H1 (cell line): ENCODE results near the gene ZBTB49. TPM values are rescaled to one million over a fixed set of nuclear protein-coding genes. Genes with fewer than 3 reads are reported as not detected.
"Not testable (repeated sequence)": the region's sequence is repeated elsewhere in the genome, so short reads cannot be mapped to it uniquely, and the experiment has no call there.

Experiments
- CTCF ChIA-PET: fragments of 300-600 bp; sonication (Branson Sonifier 250); formaldehyde crosslinking; loops from one replicate; lab custom pipeline; 2021; ENCODE audit not compliant: partially characterized antibody; lab: Charles Lee
- POLR2A ChIA-PET: fragments of 300-600 bp; sonication (Branson Sonifier 250); formaldehyde crosslinking; loops from one replicate; lab custom pipeline; 2021; ENCODE audit warnings: inconsistent platforms; ENCODE audit not compliant: partially characterized antibody; lab: Charles Lee
- DNase-seq, 2 experiments: peaks; one replicate each; pipeline versions ENCODE4 v3.0.0 to v3.0.0-alpha.2; 2010 to 2022; ENCODE audit warnings: low spot score in 2 of 2, low read depth in 1 of 2, mixed read lengths in 1 of 2
- FAIRE-seq: peaks from 2 replicates; lab custom pipeline; 2011; peaks lifted over from hg19 to GRCh38; lab: Jason Lieb, UNC
- H2AFZ ChIP-seq: 2 replicates; pipeline ENCODE4 v1.8.1; 2012; ENCODE audit warnings: low read length, inconsistent platforms
- H2AK5ac ChIP-seq: 2 replicates; pipeline ENCODE4 v1.6.1; 2013; ENCODE audit warnings: low read depth, low read length
- H2BK120ac ChIP-seq: replicated peaks from 2 replicates; pipeline ENCODE3; 2013; ENCODE audit warnings: low read depth, low read length, inconsistent platforms
- H2BK12ac ChIP-seq: 2 replicates; pipeline ENCODE4 v1.6.1; 2013; ENCODE audit warnings: low read depth, low read length
- H2BK15ac ChIP-seq: 2 replicates; pipeline ENCODE4 v1.6.1; 2013; ENCODE audit warnings: low read length
- H2BK20ac ChIP-seq: 2 replicates; pipeline ENCODE4 v1.6.1; 2013; ENCODE audit warnings: low read length
- H2BK5ac ChIP-seq: 2 replicates; pipeline ENCODE4 v1.6.1; 2013; ENCODE audit warnings: low read depth, low read length
- H3K14ac ChIP-seq: 2 replicates; pipeline ENCODE4 v1.6.1; 2013; ENCODE audit warnings: inconsistent platforms; ENCODE audit not compliant: insufficient read length
- H3K18ac ChIP-seq: 2 replicates; pipeline ENCODE4 v1.6.1; 2013; ENCODE audit warnings: low read length; ENCODE audit errors: extremely low read depth
- H3K23ac ChIP-seq: 2 replicates; pipeline ENCODE4 v1.6.1; 2013; ENCODE audit warnings: inconsistent platforms; ENCODE audit not compliant: insufficient read length
- H3K23me2 ChIP-seq: 2 replicates; pipeline ENCODE4 v1.6.1; 2013; ENCODE audit warnings: low read depth, low read length
- H3K27ac ChIP-seq: 2 replicates; pipeline ENCODE4 v1.6.1; 2011; ENCODE audit warnings: low read depth, low read length, inconsistent platforms
- H3K27me3 ChIP-seq, 4 experiments: replicated peaks in 1 of 4; 1 replicate in 1 of 4; 2 replicates in 3 of 4; pipeline versions ENCODE4 v1.6.1 to v1.8.1; 2011 to 2013; ENCODE audit warnings: low read length in 3 of 4, mild to moderate bottlenecking in 3 of 4, inconsistent platforms in 2 of 4, mixed read lengths in 2 of 4, moderate library complexity in 1 of 4; ENCODE audit not compliant: control insufficient read depth in 3 of 4, insufficient read depth in 3 of 4; ENCODE audit errors: extremely low read depth in 1 of 4
- H3K36me3 ChIP-seq, 4 experiments: 2 replicates each; pipeline versions ENCODE4 v1.6.1 to v1.8.1; 2011 to 2013; ENCODE audit warnings: mild to moderate bottlenecking in 4 of 4, low read length in 3 of 4, moderate library complexity in 2 of 4, control low read depth in 1 of 4, inconsistent platforms in 1 of 4; ENCODE audit not compliant: insufficient read depth in 4 of 4, control insufficient read depth in 2 of 4
- H3K4ac ChIP-seq: replicated peaks from 2 replicates; pipeline ENCODE3; 2013; ENCODE audit warnings: low read length, low read depth, mixed read lengths, inconsistent platforms; ENCODE audit not compliant: insufficient read length
- H3K4me1 ChIP-seq, 4 experiments: replicated peaks in 1 of 4; 1 replicate in 1 of 4; 2 replicates in 3 of 4; pipeline versions ENCODE4 v1.6.1 to v1.8.1; 2011 to 2013; ENCODE audit warnings: low read length in 3 of 4, inconsistent platforms in 2 of 4, mixed read lengths in 1 of 4; ENCODE audit not compliant: insufficient read depth in 4 of 4, control insufficient read depth in 3 of 4
- H3K4me2 ChIP-seq, 2 experiments: 2 replicates each; pipeline versions ENCODE4 v1.6.1 to v1.8.1; 2011 to 2013; ENCODE audit warnings: low read depth in 2 of 2, low read length in 2 of 2, control low read depth in 1 of 2, inconsistent platforms in 1 of 2, mild to moderate bottlenecking in 1 of 2; ENCODE audit not compliant: insufficient read depth in 1 of 2
- H3K4me3 ChIP-seq, 4 experiments: fragments of 200-600, 300-600 bp in 1 of 4; sonication (generic), shearing (Covaris generic), sonication (Bioruptor Twin) in 1 of 4; 2 replicates each; pipeline versions ENCODE4 v1.5.1 to v1.8.1; 2011 to 2016; ENCODE audit warnings: low read length in 4 of 4, low read depth in 3 of 4, control low read depth in 2 of 4, inconsistent platforms in 2 of 4, mild to moderate bottlenecking in 2 of 4, mixed read lengths in 1 of 4, moderate library complexity in 1 of 4; ENCODE audit not compliant: insufficient read depth in 2 of 4; ENCODE audit errors: extremely low read depth in 1 of 4
- H3K56ac ChIP-seq: replicated peaks from 2 replicates; pipeline ENCODE3; 2013; ENCODE audit warnings: low read depth, mild to moderate bottlenecking, mixed read lengths, low read length, inconsistent platforms; ENCODE audit not compliant: insufficient read length
- H3K79me1 ChIP-seq: 2 replicates; pipeline ENCODE4 v1.6.1; 2013; ENCODE audit warnings: low read depth, low read length, control low read depth
- H3K79me2 ChIP-seq, 2 experiments: 2 replicates each; pipeline versions ENCODE4 v1.6.1 to v1.8.1; 2012 to 2013; ENCODE audit warnings: low read length in 2 of 2, mild to moderate bottlenecking in 2 of 2, inconsistent platforms in 1 of 2; ENCODE audit not compliant: insufficient read depth in 2 of 2, control insufficient read depth in 1 of 2
- H3K9ac ChIP-seq, 4 experiments: replicated peaks in 1 of 4; 1 replicate in 1 of 4; 2 replicates in 3 of 4; pipeline versions ENCODE4 v1.6.1 to v1.8.1; 2011 to 2013; ENCODE audit warnings: low read depth in 3 of 4, low read length in 3 of 4, control low read depth in 2 of 4, mild to moderate bottlenecking in 2 of 4, moderate library complexity in 2 of 4, inconsistent platforms in 1 of 4; ENCODE audit errors: extremely low read depth in 1 of 4
- H3K9me3 ChIP-seq, 2 experiments: 2 replicates each; pipeline versions ENCODE4 v1.6.1 to v1.8.1; 2012 to 2013; ENCODE audit warnings: mild to moderate bottlenecking in 2 of 2, moderate library complexity in 2 of 2, control low read depth in 1 of 2, inconsistent platforms in 1 of 2, low read depth in 1 of 2, low read length in 1 of 2, mixed read lengths in 1 of 2; ENCODE audit not compliant: insufficient read depth in 2 of 2
- H4K20me1 ChIP-seq, 2 experiments: replicated peaks in 1 of 2; 2 replicates each; pipeline versions ENCODE3 to v1.8.1; 2011 to 2013; ENCODE audit warnings: inconsistent platforms in 2 of 2, low read length in 2 of 2, mild to moderate bottlenecking in 1 of 2; ENCODE audit not compliant: insufficient read depth in 2 of 2, control insufficient read depth in 1 of 2
- H4K5ac ChIP-seq: 2 replicates; pipeline ENCODE4 v1.6.1; 2013; ENCODE audit warnings: low read length, low read depth, mixed read lengths, inconsistent platforms; ENCODE audit not compliant: insufficient read length
- H4K8ac ChIP-seq: 2 replicates; pipeline ENCODE4 v1.8.0; 2013; ENCODE audit warnings: mild to moderate bottlenecking, moderate library complexity, low read length, inconsistent platforms; ENCODE audit not compliant: insufficient read depth; ENCODE audit errors: extremely low read depth
- H4K91ac ChIP-seq: replicated peaks from 2 replicates; pipeline ENCODE3; 2013; ENCODE audit warnings: low read length, mixed read lengths, inconsistent platforms; ENCODE audit not compliant: insufficient read length
- WGBS, 2 experiments: shearing (Covaris generic) in 1 of 2; methylation state at CpG; one replicate each; pipeline versions ENCODE4 v1.1.6 to v1.1.7; 2013 to 2015; ENCODE audit warnings: low lambda C conversion rate in 2 of 2, mixed read lengths in 2 of 2, inconsistent platforms in 1 of 2, low coverage in 1 of 2, missing lambda C conversion rate in 1 of 2; ENCODE audit not compliant: insufficient replicate concordance in 2 of 2, insufficient coverage in 1 of 2, insufficient read length in 1 of 2; ENCODE audit errors: extremely low coverage in 1 of 2, missing lambda C conversion rate in 1 of 2; 5-methylcytosine and 5-hydroxymethylcytosine counted together
- polyA plus RNA-seq, 7 experiments: library from polyadenylated mRNA; depleted of rRNA in 3 of 7; stranded (reverse) in 5 of 7; unstranded in 2 of 7; fragments of >200 nt in 5 of 7; fragments of 200-250 nt in 2 of 7; gene quantifications; 1 replicate in 5 of 7; 2 replicates in 1 of 7; 4 replicates in 1 of 7; pipeline versions ENCODE4 v1.2.1 to v1.2.3, GENCODE V29; 2011 to 2013; ENCODE audit warnings: missing spikeins in 2 of 7, mixed read lengths in 2 of 7
- total RNA-seq: library from RNA; stranded (reverse); fragmentation: NEBNext Ultra II Directional; extraction: Animal tissue kit (Norgen Biotek cat#: 25700); gene quantifications from 2 replicates; pipeline ENCODE4 v1.2.1, GENCODE V29; 2021

The ZBTB49 gene
- total and polyA plus RNA-seq, 2 of the 8 experiments (the other 6 are each of a cell fraction or from before 2014, with no cell fraction given): 4.2 to 6.8 TPM

- not testable (repeated sequence) for H3K9me3 ChIP-seq, H3K14ac ChIP-seq, DNase-seq, H2AFZ ChIP-seq, H3K79me1 ChIP-seq, H2BK15ac ChIP-seq, H3K23ac ChIP-seq, H2BK120ac ChIP-seq, H2BK20ac ChIP-seq, H2BK5ac ChIP-seq, H4K91ac ChIP-seq, H3K9ac ChIP-seq, H3K27ac ChIP-seq, H3K4ac ChIP-seq, H4K5ac ChIP-seq, H2AK5ac ChIP-seq, H3K27me3 ChIP-seq, H2BK12ac ChIP-seq, H3K23me2 ChIP-seq, H4K20me1 ChIP-seq, H3K56ac ChIP-seq, H3K18ac ChIP-seq, H4K8ac ChIP-seq, FAIRE-seq, H3K79me2 ChIP-seq, H3K4me1 ChIP-seq
- Histone ChIP-seq H3K4me2 (peak overlapping the region; percentile 87 to 89; a peak in 2 of 4 replicates), H3K36me3 (peaks cover 0 to 11% (median 4%) of the 10 kb centered on the region in 4 experiments; a peak in 4 of 8 replicates), H3K4me3 (peak overlapping the region in 1 of 4 experiments; percentile 94; a peak in 3 of 8 replicates)
- POLR2A ChIA-PET: interaction anchor here (1.0 kb wide), 1 partner anchor 17 kb away, joined by 3 read pairs; no protein-coding TSS in a partner anchor
- WGBS, 2 experiments: 91% methylated on average over 11 of the region's 15 CpGs; no CpG with 5 or more reads in 1 of the 2 experiments
- CTCF ChIA-PET: interaction anchor here (1.5 to 1.7 kb wide), 2 partner anchors 10 to 44 kb away, joined by 3 to 8 read pairs; no protein-coding TSS in a partner anchor
These were observed 40.7 kb upstream of the ZBTB49 start for GRCh38 chr4:4249342-4249741.
